GM21423 (cell line): ENCODE results near the gene AK5.

Experiments used
- ATAC-seq: cut with Tn5 transposase; IDR thresholded peaks from one replicate; pipeline ENCODE4 v1.9.1; 2021; ENCODE audit warnings: mild to moderate bottlenecking, moderate library complexity; ENCODE audit not compliant: unreplicated experiment

AK5 gene

GRCh38 chr1:77350012-77350770 lies 68.4 kb downstream of the AK5 start:
- ATAC-seq = no peak

DNA sequence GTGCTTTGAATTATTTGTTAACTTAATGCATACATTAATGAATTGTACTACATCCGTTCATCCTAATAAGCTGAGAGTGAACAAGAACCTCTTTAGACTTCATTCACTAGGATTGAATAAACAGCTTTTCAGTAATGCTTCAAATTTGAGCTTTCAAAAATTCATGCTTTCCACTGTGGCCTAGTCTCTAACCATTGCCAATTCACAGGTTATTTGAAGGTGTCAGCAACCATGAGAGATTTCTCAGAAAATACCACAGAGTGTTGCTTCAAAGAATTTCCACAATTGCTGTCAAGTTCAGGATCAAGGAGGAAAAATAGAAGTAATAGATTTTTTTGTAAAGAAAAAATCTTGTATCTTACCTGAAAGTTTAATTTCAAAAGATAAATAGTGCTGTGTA lies 72.7 kb downstream of the AK5 start:
- ATAC-seq = no peak

DNA sequence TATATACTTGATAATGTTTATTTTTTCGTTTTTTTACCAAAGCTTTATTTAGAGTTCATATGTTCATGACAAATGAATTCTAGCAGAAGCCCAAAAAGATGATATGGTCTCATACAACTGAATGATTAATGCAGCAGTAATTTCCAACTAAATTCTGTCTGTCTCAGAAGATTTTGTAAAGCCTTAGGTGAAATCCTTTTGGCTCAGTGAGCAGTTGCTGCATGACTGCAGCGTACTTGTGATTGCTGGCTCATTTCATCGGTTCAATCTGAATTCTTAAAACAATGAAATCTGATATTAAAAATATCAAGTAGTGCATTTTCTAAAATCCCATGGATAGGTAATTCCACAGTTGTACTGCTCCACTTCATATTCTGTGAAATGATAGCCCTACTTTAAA lies 73.2 kb downstream of the AK5 start:
- ATAC-seq = no peak

- ATAC-seq = no peak
Measured at GRCh38 chr1:77356136-77356535, 74.3 kb downstream of the AK5 start.

- ATAC-seq = no peak
Measured at GRCh38 chr1:77360256-77360655, 78.4 kb downstream of the AK5 start.

DNA sequence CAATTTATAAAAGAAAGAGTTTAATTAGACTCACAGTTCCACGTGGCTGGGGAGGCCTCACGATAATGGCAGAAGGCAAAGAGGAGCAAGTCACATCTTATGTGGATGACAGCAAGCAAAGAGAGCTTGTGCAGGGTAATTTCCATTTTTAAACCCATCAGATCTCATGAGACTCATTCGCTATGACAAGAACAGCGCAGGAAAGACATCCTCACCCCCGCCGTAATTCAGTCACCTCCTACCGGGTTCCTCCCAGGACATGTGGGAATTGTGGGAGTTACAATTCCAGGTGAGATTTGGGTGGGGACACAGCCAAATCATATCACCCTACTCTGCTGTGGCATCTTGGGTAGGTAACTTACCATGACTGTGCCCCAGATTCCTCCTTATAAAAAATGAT lies 79.8 kb downstream of the AK5 start:
- no peak for ATAC-seq

- no peak for ATAC-seq
Measured at GRCh38 chr1:77370161-77370560, 88.3 kb downstream of the AK5 start.

DNA sequence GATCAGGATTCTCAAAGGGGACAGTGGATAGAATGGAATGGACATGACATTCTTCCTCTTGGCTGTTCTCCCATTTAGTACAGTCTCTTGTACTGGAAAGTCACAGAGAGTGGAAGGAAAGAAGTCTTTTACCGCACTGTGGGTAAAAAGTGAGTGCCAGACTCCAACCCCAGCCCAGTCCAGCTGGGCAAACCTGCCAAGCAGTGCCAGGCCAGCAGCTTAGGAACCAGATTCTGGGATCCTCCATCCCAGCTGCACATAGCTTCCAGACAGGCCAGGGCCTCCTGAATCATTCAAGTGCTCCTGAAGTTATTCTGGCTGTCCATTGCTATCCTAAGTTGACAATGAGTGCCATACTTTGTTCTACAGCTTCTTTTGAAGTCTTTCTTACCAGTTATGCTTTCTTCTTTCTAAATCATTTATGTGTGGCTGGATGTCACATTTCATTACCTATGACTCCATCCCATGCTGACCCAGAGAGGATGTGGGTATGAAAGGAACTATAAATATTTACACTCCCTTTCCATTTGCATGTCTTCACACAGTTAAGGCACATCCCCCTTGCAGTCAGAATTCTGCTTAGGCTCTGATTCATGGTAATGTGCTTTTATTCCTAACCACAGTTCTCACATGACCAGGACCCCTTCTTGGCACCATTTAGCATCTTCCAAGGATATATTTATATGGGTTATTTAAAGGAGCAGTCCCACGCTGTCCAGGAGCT lies 88.9 kb downstream of the AK5 start:
- ATAC-seq = no peak

DNA sequence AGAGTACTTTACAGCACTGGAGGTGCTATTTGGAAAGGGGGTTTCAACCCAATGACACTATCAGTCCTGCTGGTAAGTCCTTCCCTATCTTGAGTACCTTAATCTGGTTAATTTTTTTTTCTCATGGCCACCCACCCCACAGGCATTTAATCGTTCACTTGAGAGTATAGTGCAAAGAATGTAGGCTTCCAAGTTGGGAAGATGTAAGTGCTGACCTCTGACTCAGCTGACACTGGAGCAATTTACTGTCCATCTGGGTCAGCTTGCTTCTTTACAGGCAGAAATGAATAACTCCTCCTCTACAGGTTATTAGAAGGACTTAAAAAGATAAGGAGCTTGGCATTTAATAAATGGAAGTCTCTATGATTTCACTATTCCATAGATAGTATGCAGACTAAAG lies 89.6 kb downstream of the AK5 start:
- ATAC-seq = no peak

DNA sequence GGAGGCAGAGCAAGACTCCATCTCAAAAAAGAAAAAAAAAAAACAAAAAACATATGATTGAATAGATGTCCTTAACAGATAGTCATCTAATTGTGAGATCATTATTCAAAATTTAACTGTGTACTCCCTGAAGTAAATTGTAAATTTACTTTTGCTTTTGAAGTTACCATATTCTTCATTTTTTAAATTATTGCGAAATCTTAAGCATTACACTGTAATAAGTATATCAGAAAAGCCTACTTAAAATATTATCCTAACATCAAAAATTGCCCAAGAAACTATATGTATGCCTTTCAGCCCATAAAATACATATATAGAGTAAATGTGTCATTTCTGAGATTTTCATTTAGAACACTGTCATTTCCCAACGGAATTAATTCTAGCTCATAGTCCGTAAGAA lies 91.9 kb downstream of the AK5 start:
- no peak for ATAC-seq

GRCh38 chr1:77375541-77375940 lies 93.7 kb downstream of the AK5 start:
- no peak for ATAC-seq

GRCh38 chr1:77375990-77376389 lies 94.2 kb downstream of the AK5 start:
- no peak for ATAC-seq

DNA sequence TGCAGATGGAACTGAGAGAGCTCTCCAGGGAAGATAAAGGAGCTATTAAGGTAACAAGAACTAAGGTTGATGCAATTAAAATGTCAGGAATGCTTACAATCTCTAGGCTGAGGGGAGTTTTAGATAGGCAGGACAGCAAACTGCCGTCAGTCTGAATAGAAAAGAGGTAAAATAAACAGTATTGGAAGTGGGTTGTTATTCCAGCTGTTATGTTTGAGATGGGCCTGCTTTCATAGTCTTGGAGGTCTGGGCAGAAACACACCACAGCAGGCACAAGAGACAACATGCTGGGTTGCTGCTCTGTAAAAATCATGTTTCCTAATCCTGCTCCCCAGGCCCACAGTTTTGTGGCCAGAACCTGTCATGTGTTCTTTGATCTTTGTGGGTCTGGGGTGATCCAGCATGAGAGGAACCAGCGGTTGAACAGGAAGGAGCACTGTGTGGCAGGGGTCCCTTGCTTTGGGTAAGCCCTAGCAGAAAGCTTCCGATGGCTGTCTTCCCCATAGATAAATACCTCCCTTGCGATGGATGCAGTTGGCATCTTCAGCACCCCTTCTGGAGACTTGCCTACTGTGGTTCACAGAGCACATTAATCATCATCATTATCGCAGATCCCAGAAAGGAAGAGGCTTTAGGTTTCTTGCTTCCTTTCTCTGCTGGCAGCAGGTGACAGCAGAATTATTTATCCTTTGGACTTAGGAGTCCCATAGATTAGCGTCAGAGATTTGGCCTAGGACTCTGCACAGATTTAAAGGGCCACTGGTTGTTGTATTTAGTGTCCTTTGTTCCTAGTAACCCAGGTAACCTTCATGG lies 97.1 kb downstream of the AK5 start:
- ATAC-seq = no peak

DNA sequence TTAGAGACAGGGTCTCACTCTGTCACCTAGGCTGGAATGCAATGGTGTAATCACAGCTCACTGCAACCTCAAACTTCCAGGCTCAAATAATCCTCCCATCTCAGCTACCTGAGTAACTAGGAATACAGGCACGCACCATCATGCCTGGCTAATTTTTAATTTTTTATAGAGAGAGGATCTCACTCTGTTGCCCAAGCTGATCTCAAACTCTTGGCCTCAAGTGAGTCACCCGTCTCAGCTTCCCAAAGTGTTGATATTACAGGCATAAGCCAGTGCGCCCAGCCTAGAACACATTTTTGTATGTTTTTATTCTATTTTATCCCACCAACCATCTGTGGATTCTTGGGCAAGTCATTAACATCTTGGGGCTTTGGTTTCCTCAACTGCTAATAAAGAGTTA lies 100.5 kb downstream of the AK5 start:
- ATAC-seq = no peak

DNA sequence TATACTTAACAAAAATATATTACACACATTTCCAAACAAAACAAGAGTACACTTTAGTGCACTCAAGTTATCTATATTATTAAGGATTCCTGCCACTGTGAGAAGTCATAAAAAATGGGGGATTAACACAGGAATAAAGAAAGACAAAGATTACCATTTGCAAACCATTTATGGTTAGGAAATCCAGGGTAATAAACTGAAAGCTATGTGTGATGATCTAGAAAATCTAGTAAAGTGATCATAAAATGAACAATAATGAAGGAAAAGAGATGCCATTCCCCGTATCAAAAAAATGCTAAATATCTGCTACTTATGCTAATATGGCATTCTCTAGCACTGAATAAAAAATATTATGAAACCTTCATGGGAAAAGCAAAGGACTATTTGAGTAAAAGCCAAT lies 101.4 kb downstream of the AK5 start:
- ATAC-seq = no peak

GRCh38 chr1:77385551-77385950 lies 103.7 kb downstream of the AK5 start:
- ATAC-seq = no peak

GRCh38 chr1:77386276-77386675 lies 104.5 kb downstream of the AK5 start:
- ATAC-seq = no peak

GRCh38 chr1:77387553-77387952 lies 105.7 kb downstream of the AK5 start:
- ATAC-seq = no peak

DNA sequence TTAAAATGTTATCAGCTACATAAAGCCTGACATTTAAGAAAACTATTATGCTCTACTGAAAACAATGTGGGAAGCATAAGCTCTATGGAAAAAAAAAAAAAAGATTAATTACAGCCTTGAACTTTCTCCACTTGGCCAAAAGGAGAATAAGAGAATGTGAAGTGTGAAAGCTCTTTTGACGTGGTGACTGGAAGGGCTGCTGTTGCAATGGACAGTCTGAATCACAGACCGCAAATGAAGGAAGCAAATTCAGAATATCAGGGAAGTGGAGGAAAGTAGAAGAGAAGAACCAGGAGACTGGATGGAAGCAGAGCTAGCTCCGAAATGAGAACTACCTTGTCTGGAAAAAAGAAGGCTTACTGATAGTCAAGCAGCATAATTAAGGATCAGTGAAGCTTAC lies 106.8 kb downstream of the AK5 start:
- ATAC-seq = no peak

GRCh38 chr1:77392486-77392885 lies 110.7 kb downstream of the AK5 start:
- ATAC-seq = no peak

DNA sequence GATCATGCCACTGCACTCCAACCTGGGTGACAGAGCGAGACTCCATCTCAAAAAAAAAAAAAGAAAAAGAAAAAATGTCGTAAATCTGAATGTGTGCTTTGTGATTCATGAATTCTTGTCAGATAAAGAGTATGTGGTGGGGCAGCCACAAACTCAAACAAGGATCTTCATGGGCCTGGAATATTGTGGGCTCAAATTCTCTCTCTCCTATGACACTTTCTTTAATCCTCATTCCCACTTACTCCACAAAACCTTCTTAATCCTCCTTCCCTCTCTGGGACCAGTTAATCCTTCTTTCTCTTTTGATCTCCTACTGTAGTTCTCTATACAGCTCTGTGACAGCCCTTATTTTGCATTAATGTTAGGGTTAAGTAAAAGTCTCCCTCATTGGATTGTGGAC lies 112.3 kb downstream of the AK5 start:
- ATAC-seq = no peak

- no peak for ATAC-seq
Measured at GRCh38 chr1:77395051-77395450, 113.2 kb downstream of the AK5 start.
